HG03095 (cell line): ENCODE data around the gene PER2.

Experiments used
- ATAC-seq: cut with Tn5 transposase; IDR thresholded peaks from one replicate; pipeline ENCODE4 v1.9.1; 2021; ENCODE audit warnings: moderate library complexity; ENCODE audit not compliant: unreplicated experiment

PER2 gene

GRCh38 chr2:238250896-238251295 lies 37.5 kb downstream of the PER2 start:
- no peak for ATAC-seq

GRCh38 chr2:238247841-238248453 lies 40.5 kb downstream of the PER2 start:
- no peak for ATAC-seq

DNA sequence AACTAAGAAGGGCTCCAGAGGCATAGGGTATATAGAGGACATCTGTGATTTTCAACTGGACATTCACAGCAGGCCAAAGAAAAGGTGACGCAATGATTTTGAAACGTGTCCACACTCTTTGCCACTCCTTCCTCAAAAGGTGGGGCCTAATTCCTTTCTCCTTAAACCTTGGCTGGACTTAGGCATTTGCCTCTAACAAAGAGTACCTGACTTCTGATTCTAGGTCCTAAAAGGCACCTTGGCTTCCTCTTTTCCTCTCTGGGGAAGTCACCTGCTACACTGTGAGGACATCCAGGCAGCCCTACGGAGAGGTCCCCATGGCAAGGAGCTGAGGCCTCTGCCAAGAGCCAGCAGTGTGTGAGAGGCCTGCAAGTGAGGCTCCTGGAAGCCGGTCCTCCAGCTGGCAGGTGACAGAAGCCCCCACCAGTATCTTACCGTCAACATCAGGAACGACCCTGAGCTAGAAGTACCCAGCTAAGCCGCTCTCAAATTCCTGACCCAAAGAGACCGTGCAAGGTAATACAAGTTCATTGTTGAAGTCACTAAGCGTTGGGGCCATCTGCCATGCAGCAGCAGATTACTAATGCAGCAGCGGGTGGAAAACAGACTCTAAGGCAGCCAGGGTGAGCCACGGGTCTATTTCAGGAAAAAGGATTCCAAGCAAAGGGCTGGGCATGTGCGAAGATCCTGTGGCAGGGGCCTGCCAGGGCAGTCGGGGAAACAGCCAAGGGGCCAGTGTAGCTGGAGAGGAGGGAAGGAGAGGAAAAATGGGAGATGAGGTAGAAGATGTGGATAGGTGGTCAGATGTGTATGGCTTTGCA lies 41.2 kb downstream of the PER2 start:
- no peak for ATAC-seq

GRCh38 chr2:238244151-238244550 lies 44.3 kb downstream of the PER2 start:
- no peak for ATAC-seq

GRCh38 chr2:238243496-238244076 lies 44.8 kb downstream of the PER2 start:
- no peak for ATAC-seq

DNA sequence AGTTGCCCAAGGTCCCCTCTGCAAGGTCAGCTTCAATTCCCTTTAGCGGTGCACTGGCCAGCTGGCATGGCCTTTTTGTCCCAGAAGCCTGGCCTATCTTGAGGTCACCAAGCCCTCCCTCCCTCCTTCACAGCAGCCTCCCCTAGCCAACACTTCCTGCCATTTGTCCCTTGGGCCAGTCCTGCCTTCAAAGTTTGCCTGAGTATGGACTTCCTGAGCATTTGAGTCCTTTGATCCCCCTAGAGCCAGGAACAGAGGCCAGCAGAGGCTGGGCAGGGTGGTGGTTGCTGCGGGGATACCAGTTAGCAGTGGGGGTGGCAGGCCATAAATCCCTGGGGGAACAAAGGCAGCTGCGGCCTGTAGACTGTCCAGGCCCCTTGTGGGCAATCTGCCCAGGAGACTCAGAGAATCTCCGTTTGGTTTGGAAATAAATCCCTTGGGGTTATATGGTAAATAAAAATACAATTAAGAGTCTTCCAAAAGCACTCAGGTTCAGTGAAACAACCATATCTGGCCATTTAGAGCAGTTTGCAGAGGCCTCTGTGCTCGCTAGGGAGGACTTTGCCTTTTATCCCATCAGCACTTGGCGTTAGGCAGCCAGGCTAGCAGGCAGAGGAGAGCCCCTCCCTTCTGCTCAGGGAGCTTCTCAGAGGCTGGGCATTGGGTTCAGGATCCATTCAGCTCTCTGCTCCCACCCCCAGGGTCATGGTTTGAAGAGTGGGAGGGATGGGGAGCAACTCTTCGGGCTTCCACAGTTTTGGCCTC lies 45.5 kb downstream of the PER2 start:
- no peak for ATAC-seq

- ATAC-seq: no peak
Observed at GRCh38 chr2:238241970-238242369, 46.4 kb downstream of the PER2 start.

DNA sequence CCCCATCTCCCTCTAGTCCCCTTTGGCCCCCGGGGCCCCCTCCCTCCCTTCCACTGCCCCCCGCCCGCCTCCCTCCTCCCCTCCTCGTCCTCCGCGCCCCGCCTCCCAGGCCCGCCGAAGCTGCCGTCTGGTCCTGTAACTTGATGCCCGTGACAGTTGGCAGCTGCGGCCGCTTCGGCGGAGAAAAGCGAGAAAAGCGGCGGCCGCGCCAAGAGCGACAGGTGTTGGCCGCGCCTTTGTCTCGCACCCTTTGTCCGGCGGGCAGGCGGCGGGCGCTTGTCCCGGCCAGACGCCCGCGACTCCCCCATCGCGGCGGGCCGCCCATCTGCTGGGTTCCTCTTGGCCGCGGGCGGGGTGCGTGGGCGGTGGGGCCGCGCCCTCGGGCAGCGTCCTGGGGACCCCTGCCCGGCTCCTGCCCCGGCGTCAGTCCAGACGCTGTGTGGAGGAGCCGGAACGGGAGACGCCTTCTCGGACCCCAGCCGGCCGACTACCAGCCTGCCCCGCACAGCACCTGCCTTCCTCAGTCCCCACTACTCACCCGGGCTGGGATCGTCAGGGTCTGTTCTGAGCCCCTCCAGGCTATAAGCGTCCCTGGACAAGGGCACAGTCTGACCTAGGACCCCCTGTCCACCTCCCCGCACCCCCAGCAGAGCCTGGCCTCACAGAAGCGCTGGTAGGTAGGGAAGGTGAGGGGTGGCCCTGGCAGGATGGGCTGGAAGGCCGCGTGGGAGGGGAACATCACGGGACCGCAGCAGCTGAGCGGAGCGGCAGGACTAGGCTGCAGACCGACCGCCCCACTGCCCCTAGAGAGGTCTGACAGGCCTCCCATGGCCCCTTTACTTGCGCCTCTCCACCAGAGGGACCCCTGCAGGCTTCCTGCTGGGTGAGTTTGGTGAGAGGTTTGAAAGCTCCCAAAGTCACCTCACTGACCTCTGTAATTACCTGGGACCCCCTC lies 47.4 kb downstream of the PER2 start:
- no peak for ATAC-seq

DNA sequence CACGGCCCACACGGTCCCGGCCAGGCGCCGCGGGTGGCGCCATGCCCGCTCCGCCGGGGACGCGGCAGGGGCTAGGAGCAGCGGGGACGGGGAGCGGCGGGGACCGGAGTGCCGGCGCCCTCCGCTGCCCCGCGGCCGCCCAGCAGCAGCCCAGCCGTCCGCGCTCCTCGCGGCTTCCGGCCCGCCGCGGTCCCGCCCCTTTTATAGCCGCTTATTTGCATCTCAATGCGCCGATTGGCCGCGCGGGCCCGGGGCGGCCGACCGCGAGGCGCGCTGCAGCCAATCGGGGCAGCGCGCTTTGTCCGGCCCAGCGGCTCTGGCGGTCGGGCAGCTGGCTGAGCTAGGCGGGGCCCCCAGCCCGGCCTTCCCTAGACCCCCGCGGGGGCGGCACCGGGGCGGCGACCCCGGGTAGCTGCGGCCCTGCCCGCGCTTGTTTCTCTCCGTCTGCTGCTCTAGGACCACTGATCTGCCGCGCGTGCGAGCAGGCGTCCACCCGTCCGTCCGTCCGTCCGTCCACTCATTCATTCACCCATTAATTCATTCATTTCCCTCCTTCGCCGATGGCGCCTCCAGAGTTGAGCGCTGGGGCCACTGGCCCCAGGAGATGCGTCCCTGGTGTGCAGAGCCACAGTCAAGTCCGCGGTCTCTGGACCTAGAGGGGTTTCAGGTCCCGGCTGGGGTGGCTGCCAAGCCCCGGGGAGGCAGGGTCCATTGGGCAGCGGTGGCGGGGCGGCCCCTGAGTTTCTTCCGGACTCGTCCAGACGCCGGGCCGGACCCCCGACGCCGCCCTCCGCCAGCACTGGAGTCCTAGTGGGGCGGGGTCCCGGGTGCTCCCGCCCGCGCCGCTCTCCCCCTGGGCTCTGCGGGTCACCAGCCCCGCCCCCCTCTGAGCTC lies 48.3 kb downstream of the PER2 start, which contains the start of gene HES6:
TSS of gene HES6 (minus strand) at position 176 of the 894 bp plus-strand sequence. CDS start at position 43, 133 bp downstream.
- peak; percentile 86 for ATAC-seq

DNA sequence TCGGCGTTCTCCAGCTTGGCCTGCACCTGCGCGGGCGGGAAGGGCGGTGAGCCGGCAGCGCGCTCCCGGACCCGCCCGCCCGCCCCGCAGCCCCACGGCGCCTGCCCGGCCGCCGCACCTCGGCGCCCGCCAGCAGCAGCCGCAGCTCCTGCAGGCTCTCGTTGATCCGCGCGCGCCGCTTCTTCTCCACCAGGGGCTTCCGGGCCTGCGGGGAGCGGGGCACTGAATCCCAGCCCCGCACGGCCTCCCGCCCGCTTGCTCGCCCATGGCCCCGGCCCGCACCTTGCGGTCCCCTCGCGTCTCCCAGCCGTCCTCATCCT lies 48.9 kb downstream of the PER2 start:
- peak; percentile 18 for ATAC-seq

DNA sequence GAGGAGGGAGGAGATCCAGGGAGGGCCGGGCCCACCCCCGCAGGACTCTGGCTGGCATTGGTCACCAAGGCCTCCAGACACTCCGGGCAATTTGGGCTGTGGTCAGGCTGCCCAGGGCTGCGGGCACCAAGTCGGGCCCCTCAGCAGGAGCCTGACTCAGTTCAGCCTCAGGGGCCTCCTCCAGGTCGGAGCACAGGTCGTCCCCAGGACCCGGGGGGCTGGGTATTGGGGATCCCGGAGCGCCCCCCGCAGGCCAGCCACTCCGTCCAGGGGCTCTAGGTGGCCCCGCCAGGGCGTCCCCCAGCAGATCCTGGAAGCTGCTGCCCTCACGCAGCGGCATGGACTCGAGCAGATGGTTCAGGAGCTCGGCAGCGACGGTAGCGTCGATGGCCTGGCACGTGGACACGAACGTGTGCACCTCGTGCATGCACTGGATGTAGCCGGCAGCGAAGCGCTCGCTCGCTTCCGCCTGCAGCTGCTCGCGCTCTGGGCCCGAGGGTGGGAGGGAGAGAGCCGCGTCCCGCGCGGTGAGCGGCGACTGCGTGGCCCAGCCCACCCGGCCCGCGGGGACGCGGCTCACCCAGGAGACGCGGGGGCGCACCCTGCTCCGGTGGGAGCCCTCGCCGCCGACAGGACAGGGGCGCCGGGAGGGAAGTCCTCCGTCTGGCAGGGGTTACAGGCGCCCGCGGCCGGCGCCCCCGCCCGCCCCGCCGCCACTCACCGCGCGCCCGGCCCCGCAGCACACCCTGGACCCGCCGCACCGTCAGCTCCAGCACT lies 49.5 kb downstream of the PER2 start:
- no peak for ATAC-seq

GRCh38 chr2:238238311-238238765 lies 50.1 kb downstream of the PER2 start:
- ATAC-seq: no peak

GRCh38 chr2:238237431-238238135 lies 50.8 kb downstream of the PER2 start:
- no peak for ATAC-seq

DNA sequence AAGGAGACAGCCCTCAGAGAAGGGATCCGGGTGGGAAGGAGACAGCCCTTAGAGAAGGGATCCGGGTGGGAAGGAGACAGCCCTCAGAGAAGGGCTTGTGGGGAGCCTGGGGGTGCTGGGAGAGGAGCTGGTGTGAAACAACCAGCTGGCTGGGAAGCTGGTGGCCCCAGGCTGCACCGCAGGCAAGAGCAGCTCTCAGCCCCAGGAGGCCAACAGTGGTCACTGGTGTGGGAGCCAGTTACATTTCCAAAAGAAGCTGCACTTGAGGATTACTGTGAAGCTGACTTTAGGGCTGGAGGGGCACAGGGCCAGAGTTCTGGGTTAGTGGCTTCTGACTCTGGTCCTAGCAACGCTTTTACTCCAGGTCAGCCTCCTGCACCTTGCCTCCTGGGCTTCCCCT lies 51.8 kb downstream of the PER2 start:
- no peak for ATAC-seq

GRCh38 chr2:238235856-238236255 lies 52.6 kb downstream of the PER2 start:
- ATAC-seq: no peak

DNA sequence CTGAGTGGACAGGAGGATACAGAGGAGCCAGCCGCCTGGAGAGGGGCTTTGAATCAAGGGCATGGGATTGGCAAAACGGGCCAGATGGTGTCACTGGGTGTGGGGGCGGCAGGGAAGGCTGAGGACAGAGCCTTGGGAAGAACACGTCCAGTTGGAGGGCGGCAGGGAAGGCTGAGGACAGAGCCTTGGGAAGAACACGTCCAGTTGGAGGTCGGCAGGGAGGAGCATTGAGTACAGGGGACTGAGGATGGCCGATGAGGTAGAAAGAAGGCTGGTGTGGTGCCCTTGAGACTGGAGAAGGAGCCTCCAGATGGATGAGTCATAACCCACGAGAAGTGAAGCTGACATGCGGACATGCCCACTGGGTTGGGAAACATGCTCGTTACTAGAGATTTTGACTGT lies 53.1 kb downstream of the PER2 start:
- no peak for ATAC-seq

DNA sequence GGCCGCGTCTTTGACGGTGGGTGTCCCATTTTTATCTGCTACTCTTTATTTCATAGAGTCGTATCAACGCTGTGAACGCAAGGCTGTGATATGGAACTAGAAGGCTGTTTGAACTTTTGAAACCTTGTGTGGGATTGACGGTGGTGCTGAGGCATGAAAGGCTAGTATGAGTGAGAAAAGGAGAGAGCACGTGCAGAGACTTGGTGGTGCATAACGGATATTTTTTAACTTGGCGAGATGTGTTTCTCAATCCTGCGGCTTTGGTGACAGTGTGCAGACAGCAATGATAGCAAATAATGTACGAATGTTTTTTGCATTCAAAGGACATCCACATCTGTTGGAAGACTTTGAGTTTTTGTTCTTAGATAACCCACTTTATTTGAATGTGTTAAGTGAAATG lies 54.8 kb downstream of the PER2 start:
- no peak for ATAC-seq

- ATAC-seq: no peak
Observed at GRCh38 chr2:238231809-238232208, 56.6 kb downstream of the PER2 start.
